A673 (cell line): ENCODE measurements around the gene GIMAP2. TPM values are rescaled to one million over a fixed set of nuclear protein-coding genes. Genes with fewer than 3 reads are reported as not detected.

Source experiments
- BruUV-seq: library from RNA; stranded (reverse); fragments of 400-500 nt; replicated peaks from 2 replicates; lab custom pipeline; 2021; lab: Mats Ljungman, UMichigan
- CTCF ChIA-PET: fragments of 300-600 bp; sonication (Branson Sonifier 250); formaldehyde crosslinking; loops from one replicate; lab custom pipeline; 2022; ENCODE audit warnings: antibody characterized with exemption; lab: Charles Lee
- POLR2A ChIA-PET: fragments of 300-600 bp; sonication (Branson Sonifier 250); formaldehyde crosslinking; loops from one replicate; lab custom pipeline; 2022; ENCODE audit warnings: antibody characterized with exemption; ENCODE audit not compliant: low non-redundant PET; lab: Charles Lee
- DNase-seq: peaks from one replicate; pipeline ENCODE4 v3.0.0-alpha.2; 2015; ENCODE audit warnings: low spot score
- H3K27ac ChIP-seq: fragments of 200-600 bp; sonication (generic); 2 replicates; pipeline ENCODE4 v1.5.1; 2016; ENCODE audit warnings: mixed run types, low read depth, mild to moderate bottlenecking, mixed read lengths, antibody characterized with exemption, low read length; ENCODE audit not compliant: poor library complexity, severe bottlenecking
- H3K27me3 ChIP-seq: fragments of 200-600 bp; sonication (generic); replicated peaks from 2 replicates; pipeline ENCODE4 v1.6.1; 2017; ENCODE audit warnings: mixed run types, low read depth, mild to moderate bottlenecking, mixed read lengths, antibody characterized with exemption, low read length; ENCODE audit not compliant: insufficient read depth, poor library complexity
- H3K36me3 ChIP-seq: fragments of 200-600 bp; sonication (generic); 2 replicates; pipeline ENCODE4 v1.6.1; 2016; ENCODE audit warnings: mixed run types, mild to moderate bottlenecking, mixed read lengths, antibody characterized with exemption, low read length; ENCODE audit not compliant: insufficient read depth, poor library complexity, severe bottlenecking
- H3K4me1 ChIP-seq: fragments of 200-600 bp; sonication (generic); 2 replicates; pipeline ENCODE4 v1.6.1; 2017; ENCODE audit warnings: mixed run types, mild to moderate bottlenecking, mixed read lengths, antibody characterized with exemption, low read length; ENCODE audit not compliant: insufficient read depth, poor library complexity, severe bottlenecking
- H3K4me3 ChIP-seq: fragments of 200-600 bp; sonication (generic); 2 replicates; pipeline ENCODE4 v1.5.1; 2016; ENCODE audit warnings: low read depth, mixed run types, mild to moderate bottlenecking, mixed read lengths, low read length; ENCODE audit not compliant: poor library complexity, severe bottlenecking
- H3K9me3 ChIP-seq: fragments of 200-600 bp; sonication (generic); 2 replicates; pipeline ENCODE4 v1.6.1; 2016; ENCODE audit warnings: mixed run types, low read depth, mild to moderate bottlenecking, mixed read lengths, antibody characterized with exemption, low read length; ENCODE audit not compliant: poor library complexity, severe bottlenecking
- CTCF ChIP-seq: fragments of 300-800, 200-600 bp; sonication (generic); conservative IDR thresholded peaks from 2 replicates; pipeline ENCODE4 v1.5.1; 2017; ENCODE audit warnings: low read depth, mild to moderate bottlenecking, antibody characterized with exemption, low read length, moderate library complexity, mixed read lengths
- EZH2 ChIP-seq: fragments of 200-600 bp; sonication (generic); IDR thresholded peaks from 2 replicates; pipeline ENCODE4 v1.6.1; 2017; ENCODE audit warnings: borderline replicate concordance, low read depth, mild to moderate bottlenecking, mixed read lengths, antibody characterized with exemption, low read length; ENCODE audit not compliant: poor library complexity, severe bottlenecking
- intact Hi-C: fragments of 100-400 bp; cut with micrococcal nuclease; formaldehyde crosslinking; loops from one replicate; pipeline ENCODE4 v1.10.0; 2022; ENCODE audit not compliant: unreplicated experiment
- total RNA-seq: library from RNA; stranded (reverse); gene quantifications from 2 replicates; pipeline ENCODE4 v1.2.3, GENCODE V29; 2021

GIMAP2 gene
- total RNA-seq, 1 experiment from 2014 or later: 4.3 TPM

- no peak for TF ChIP-seq EZH2
- TF ChIP-seq CTCF: no peak
- intact Hi-C loops: no loop called here
Measured at GRCh38 chr7:150688630-150689029, 3.1 kb downstream of the GIMAP2 start.

GRCh38 chr7:150695654-150696053, 10.1 kb downstream of the GIMAP2 start:
- Histone ChIP-seq H3K4me3 (no peak overlapping the region), H3K36me3 (no peaks in the 10 kb centered on the region), H3K4me1 (no peaks in the 10 kb centered on the region), H3K27ac (no peak overlapping the region), H3K27me3 (no peaks in the 10 kb centered on the region), H3K9me3 (no peaks in the 10 kb centered on the region)
- peak; percentile 42 for DNase-seq
- POLR2A ChIA-PET: no interaction called here
- intact Hi-C loops: no loop called here
- no TSS peak for BruUV-seq
- CTCF ChIA-PET: no interaction called here
- TF ChIP-seq CTCF: no peak

More at GRCh38 chr7:150688630-150689029, 3.1 kb downstream of the GIMAP2 start:
- no TSS peak for BruUV-seq
- Histone ChIP-seq H3K4me1 (no peaks in the 10 kb centered on the region), H3K9me3 (no peaks in the 10 kb centered on the region), H3K4me3 (no peak overlapping the region), H3K36me3 (no peaks in the 10 kb centered on the region), H3K27me3 (no peaks in the 10 kb centered on the region), H3K27ac (no peak overlapping the region)
- ChIA-PET POLR2A (no interaction called here), CTCF (no interaction called here)
- DNase-seq: no peak

GRCh38 chr7:150703209-150703608, 17.7 kb downstream of the GIMAP2 start:
- no peaks in the 10 kb centered on the region for H3K4me1 ChIP-seq

More at GRCh38 chr7:150703209-150703608, 17.7 kb downstream of the GIMAP2 start:
- ChIA-PET CTCF (no interaction called here), POLR2A (no interaction called here)
- DNase-seq: no peak
- TF ChIP-seq EZH2 (no peak), CTCF (no peak)
- H3K27ac ChIP-seq: no peak overlapping the region
- H3K4me3 ChIP-seq: no peak overlapping the region
- no peaks in the 10 kb centered on the region for H3K27me3 ChIP-seq
- H3K9me3 ChIP-seq: peaks cover 8% of the 10 kb centered on the region
- intact Hi-C loops: no loop called here
- no TSS peak for BruUV-seq
- H3K36me3 ChIP-seq: no peaks in the 10 kb centered on the region
